Gastroesophageal sphincter (tissue), 4 donors: ENCODE results near the gene TMEM271. TPM values are rescaled to one million over a fixed set of nuclear protein-coding genes. Genes with fewer than 3 reads are reported as not detected.

Source experiments
- ATAC-seq: fragments of 150-250 bp; one replicate; pipeline ENCODE4 v1.9.1; 2016; ENCODE audit warnings: mild to moderate bottlenecking, moderate library complexity
- H3K27ac ChIP-seq, 4 donors: fragments of 200-600 bp; sonication (generic) in 3 of 4; 1 replicate in 3 of 4; 2 replicates in 1 of 4; pipeline ENCODE4 v1.5.1; 2016 to 2019
- H3K27me3 ChIP-seq: fragments of 200-600 bp; sonication (generic); one replicate; pipeline ENCODE4 v1.5.1; 2019
- H3K36me3 ChIP-seq, 2 donors: fragments of 200-600 bp; sonication (generic); one replicate each; pipeline ENCODE4 v1.5.1; 2019; ENCODE audit warnings: control low read depth in 1 of 2
- H3K4me1 ChIP-seq, 3 donors: fragments of 200-600 bp; sonication (generic); 1 replicate in 2 of 3; 2 replicates in 1 of 3; pipeline ENCODE4 v1.5.1; 2016 to 2019; ENCODE audit warnings: control low read depth in 2 of 3
- H3K4me3 ChIP-seq, 2 donors: fragments of 200-600 bp; sonication (generic); one replicate each; pipeline ENCODE4 v1.5.1; 2019; ENCODE audit warnings: mild to moderate bottlenecking in 1 of 2, moderate library complexity in 1 of 2
- H3K9me3 ChIP-seq, 3 donors: fragments of 200-600 bp; sonication (generic); one replicate each; pipeline ENCODE4 v1.5.1; 2017 to 2019; ENCODE audit warnings: control low read depth in 2 of 3
- CTCF ChIP-seq, 4 experiments: fragments of 200-600 bp in 2 of 4; fragments of 450-650 bp in 2 of 4; sonication (generic) in 1 of 4; IDR thresholded peaks; one replicate each; pipeline ENCODE4 v1.5.1; 2017 to 2019; ENCODE audit warnings: antibody characterized with exemption in 4 of 4, mild to moderate bottlenecking in 2 of 4, moderate library complexity in 2 of 4
- EP300 ChIP-seq: sonication (generic); formaldehyde crosslinking; IDR thresholded peaks from one replicate; pipeline ENCODE4 v1.6.1; 2017; ENCODE audit warnings: antibody characterized with exemption, mild to moderate bottlenecking
- POLR2A ChIP-seq, 2 donors: fragments of 450-650 bp; IDR thresholded peaks; one replicate each; pipeline ENCODE4 v1.6.1; 2017; ENCODE audit warnings: antibody characterized with exemption in 2 of 2, mild to moderate bottlenecking in 2 of 2, moderate library complexity in 1 of 2
- POLR2AphosphoS5 ChIP-seq: sonication (generic); formaldehyde crosslinking; IDR thresholded peaks from one replicate; pipeline ENCODE4 v1.6.1; 2017; ENCODE audit warnings: antibody characterized with exemption
- WGBS, 2 donors: methylation state at CpG; one replicate each; pipeline ENCODE4 v1.1.5; 2018; ENCODE audit warnings: low coverage in 1 of 2; 5-methylcytosine and 5-hydroxymethylcytosine counted together
- total RNA-seq, 4 donors: library from RNA; depleted of rRNA; stranded (reverse); fragments of >200 nt; gene quantifications; one replicate each; pipeline ENCODE4 v1.1.0, GENCODE V29; 2016

The TMEM271 gene
- total RNA-seq, 4 donors from 2014 or later, result 0.35 TPM; not detected in 3

GRCh38 chr4:613126-613525, 37.0 kb upstream of the TMEM271 start:
- H3K9me3 ChIP-seq, result no peaks in the 10 kb centered on the region
- no peak for ATAC-seq
- WGBS, 2 donors, result 86% methylated on average over 6 of the region's 9 CpGs; no CpG with 5 or more reads in 1 of the 2 donors
- no peak for TF ChIP-seq POLR2A (IDR thresholded peaks at IDR 0.05)
- no peak for TF ChIP-seq POLR2AphosphoS5
- TF ChIP-seq CTCF (IDR thresholded peaks at IDR 0.05), result no peak
- no peaks in the 10 kb centered on the region for H3K36me3 ChIP-seq
- H3K27ac ChIP-seq, result no peak overlapping the region
- H3K27me3 ChIP-seq, result peaks cover 67% of the 10 kb centered on the region
- no peaks in the 10 kb centered on the region for H3K4me1 ChIP-seq
- H3K4me3 ChIP-seq, result no peak overlapping the region

- H3K27me3 ChIP-seq, result peaks cover 67% of the 10 kb centered on the region
- H3K27ac ChIP-seq, result no peak overlapping the region
- ATAC-seq, result no peak
- H3K9me3 ChIP-seq, result no peaks in the 10 kb centered on the region
- no peak for TF ChIP-seq EP300
- TF ChIP-seq CTCF (IDR thresholded peaks at IDR 0.05), result no peak
- no peak for TF ChIP-seq POLR2A (IDR thresholded peaks at IDR 0.05)
- TF ChIP-seq POLR2AphosphoS5, result no peak
- no peaks in the 10 kb centered on the region for H3K4me1 ChIP-seq
- 80% methylated on average over 1 of the region's 7 CpGs; no CpG with 5 or more reads in 1 of the 2 donors for WGBS, 2 donors
- H3K4me3 ChIP-seq, result no peak overlapping the region
- no peaks in the 10 kb centered on the region for H3K36me3 ChIP-seq
Observed at GRCh38 chr4:612749-613125, 36.6 kb upstream of the TMEM271 start.

DNA sequence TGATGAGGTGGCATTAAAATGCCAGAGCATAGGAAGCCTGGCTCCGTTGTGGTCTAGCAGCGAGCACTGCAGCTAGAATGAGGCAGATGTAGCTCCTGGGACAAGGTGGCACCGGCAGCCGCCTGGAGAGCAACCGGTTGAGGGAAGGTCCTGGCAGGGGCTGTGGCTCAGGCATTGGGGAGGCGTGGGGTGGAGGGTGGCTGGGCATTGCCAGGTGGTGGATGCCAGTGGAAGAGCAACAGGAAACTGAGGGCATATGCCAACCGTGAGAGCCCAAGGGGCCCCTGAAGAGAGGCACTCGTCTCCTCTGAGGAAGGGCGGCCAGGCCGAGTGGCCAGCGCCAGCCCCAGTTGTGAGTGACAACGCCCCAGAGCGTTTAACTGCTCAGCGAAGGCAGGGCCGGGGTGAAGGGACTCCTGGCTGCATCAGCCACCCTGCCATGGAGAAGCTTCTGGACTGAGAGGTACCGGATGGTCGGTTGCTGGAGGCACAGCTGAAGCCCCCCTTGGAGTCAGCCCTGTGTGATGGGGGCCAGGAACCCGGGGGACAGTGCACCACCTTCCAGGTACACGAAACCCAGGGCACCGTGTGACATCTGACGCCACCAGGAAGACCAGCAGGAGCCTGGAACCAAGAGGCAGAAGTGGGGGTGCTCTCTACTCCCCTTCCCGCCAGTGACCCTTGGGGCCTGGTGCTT, 36.1 kb upstream of the TMEM271 start:
- Histone ChIP-seq H3K36me3 (no peaks in the 10 kb centered on the region), H3K27me3 (peaks cover 66% of the 10 kb centered on the region), H3K27ac (no peak overlapping the region), H3K9me3 (no peaks in the 10 kb centered on the region), H3K4me1 (no peaks in the 10 kb centered on the region), H3K4me3 (no peak overlapping the region)
- 40% methylated on average over 1 of the region's 22 CpGs; no CpG with 5 or more reads in 1 of the 2 donors for WGBS, 2 donors
- TF ChIP-seq CTCF (IDR thresholded peaks at IDR 0.05) (no peak), POLR2AphosphoS5 (no peak), POLR2A (IDR thresholded peaks at IDR 0.05) (no peak), EP300 (no peak)
- ATAC-seq, result no peak

DNA sequence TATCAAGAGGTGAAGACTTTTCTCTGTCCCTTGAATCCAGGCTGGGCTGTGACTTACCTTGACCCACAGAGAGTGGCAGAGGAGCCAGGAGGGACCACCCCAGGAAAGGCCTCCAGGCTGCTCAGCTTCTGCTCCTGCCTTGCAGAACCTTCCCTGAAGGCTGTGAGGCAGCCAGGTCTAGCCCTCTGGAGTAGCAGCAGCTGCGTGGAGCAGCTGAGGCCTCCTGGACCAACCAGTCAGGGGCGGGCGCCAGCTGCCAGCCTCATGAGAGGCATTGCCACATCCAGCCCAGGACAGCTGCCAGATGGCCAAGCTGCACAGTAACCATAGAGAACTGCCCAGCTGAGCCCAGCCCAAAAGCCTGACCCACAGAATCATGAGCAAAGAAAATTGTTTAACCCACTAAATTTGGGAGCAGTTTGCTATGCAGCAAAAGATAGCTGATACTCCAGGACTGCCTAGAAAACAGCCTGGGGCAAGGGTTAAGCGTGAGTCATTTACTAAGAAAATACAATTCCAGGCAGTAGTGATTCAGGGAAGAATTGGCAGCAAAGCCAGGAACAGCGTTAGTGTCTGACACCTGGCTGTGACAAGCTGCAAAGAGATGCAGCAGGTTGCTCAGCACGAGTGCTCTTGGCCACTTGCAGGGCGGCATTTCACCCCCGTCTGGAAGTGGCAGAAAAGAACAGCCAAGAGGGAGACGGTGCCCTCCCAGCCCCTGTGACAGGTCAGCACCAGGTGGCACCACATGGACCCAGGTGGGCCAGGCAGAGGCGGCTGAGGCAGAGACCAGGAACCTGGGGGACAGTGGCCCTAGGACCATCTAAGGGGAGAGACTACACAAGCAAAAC, 34.5 kb upstream of the TMEM271 start:
- Histone ChIP-seq H3K4me3 (no peak overlapping the region), H3K27me3 (peaks cover 71% of the 10 kb centered on the region), H3K9me3 (no peaks in the 10 kb centered on the region), H3K4me1 (no peaks in the 10 kb centered on the region), H3K36me3 (no peaks in the 10 kb centered on the region), H3K27ac (no peak overlapping the region)
- no peak for ATAC-seq
- TF ChIP-seq EP300 (no peak), POLR2AphosphoS5 (no peak), CTCF (IDR thresholded peaks at IDR 0.05) (no peak), POLR2A (IDR thresholded peaks at IDR 0.05) (no peak)
- WGBS, 2 donors, result 42 to 46% methylated on average over 5 of the region's 10 CpGs
